CD4-positive, alpha-beta T cell treated with Interferon gamma for 1 hour (primary cell): ENCODE measurements around the gene TMEM185B.

Experiments used
- DNase-seq: peaks from one replicate; pipeline ENCODE4 v3.0.0-alpha.2; 2020

Gene TMEM185B

DNA sequence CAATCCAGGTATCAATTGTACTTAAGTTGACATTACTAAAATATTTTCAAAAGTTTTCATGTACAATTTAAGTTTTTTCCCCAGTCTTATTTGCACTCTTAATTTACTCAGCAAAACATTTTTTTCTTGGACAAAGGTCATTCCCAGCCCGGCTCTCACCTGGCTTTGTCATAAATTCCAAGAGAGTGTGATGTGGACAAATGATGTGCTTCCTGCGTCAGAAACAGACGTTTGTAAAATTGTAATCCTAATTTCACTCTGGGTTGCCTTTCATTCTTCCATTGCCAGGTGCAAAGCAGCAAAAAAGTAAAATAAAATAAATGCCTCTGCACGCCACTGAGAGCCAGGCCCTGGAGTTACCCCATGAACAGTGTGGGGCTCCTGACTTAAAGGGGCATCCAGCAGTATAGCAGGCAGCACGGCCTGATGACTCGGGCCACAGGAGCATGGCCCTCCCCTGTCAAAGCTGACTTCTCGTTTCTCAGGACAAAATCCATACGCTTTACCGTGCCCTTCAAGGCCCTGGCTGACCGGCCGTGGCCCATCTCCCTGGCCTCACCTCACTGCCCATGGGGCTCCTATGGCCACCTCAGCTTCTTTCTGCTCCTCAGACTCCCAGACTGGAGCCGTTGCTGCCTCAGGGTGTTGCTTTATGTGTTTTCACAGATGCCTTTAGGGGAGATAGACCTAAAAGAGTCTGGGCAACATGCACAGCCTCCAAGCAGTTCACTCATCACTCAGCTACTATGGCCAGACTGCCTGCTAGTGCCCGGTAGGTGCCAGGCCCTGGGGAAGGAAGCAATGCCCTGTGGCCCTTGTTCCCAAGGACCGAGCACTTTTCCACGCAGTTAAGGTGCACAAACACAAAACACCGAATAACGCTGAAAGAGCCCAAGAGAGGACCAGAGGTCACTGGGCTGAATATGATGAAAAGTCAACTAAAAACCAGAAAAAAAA is 7.6 kb upstream of the TMEM185B start:
- no peak for DNase-seq

DNA sequence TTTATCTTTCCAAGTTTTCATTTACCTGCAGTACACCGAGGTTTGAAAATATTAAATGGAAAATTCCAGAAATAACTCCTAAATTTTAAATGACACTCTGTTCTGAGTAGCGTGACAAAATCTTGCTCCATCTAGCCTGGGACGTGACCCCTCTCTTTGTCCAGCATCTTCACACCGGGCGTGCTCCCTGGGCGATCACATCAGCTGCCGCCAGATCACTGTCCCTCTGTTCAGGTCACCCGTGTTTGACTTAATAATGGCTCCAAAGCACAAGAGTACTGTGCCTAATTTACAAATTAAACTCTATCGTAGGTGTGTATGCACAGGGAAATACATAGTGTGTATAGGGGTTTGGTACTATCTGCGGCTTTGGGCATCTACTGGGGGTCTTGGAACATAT is 6.1 kb upstream of the TMEM185B start:
- DNase-seq = no peak

DNA sequence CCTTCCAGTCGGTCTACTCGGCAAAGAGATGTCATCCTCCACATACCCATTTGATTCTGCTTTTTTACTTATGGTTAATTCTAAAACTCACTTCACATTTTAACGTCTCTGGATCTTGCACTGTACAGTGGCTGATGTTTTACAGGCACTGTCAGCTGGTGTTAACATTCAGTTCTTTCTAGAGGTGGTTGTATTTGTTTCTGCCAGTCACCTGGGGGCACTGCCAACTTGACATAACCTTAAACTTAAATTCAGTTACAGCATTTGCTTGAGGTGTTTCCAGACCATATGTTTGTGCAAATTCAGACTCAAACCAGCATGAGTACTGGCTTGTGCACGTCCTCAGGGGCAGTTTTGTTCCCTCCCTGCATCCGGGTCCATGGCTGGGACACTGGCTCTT is 5.3 kb upstream of the TMEM185B start:
- DNase-seq = no peak

DNA sequence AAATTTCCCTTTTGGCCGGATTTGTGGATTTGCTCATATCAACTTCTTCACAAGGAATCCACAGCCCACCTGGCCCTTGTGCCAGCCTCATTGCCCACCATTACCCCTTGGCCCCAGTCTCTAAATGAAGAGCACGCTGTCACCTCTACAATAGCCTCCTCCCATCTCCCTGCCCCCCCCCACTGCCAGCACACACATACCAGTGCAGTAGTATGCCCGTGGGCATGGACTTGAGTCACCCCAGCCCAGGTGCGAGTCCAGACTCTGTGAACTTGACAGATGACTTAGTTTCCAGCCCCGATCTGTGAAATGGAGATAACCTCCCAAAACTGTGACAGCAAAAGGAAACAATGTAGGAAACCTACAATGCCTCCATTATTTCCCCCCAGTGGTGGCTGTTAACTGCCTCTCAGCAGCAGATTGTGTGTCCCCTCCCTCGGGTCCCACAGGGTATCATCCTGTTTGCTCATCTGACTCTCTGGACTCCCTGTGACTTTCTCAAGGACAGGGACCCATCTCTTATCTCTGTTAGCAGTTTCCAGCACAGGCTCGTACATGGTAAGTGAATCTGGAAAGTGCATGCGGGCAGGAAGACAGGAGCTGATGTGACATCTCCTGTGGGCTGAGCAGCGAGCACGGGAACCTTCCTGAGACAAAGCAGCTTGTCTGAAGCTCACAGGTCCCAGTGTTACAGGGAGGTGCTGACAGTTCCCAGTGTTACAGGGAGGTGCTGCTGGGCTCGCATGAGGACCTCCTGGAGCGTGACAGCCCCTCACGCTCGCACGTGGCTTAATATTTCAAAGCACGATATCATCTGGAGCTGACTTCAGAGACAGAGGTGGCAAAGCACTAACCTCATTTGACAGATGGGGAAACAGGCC is 4.2 kb upstream of the TMEM185B start:
- no peak for DNase-seq

DNA sequence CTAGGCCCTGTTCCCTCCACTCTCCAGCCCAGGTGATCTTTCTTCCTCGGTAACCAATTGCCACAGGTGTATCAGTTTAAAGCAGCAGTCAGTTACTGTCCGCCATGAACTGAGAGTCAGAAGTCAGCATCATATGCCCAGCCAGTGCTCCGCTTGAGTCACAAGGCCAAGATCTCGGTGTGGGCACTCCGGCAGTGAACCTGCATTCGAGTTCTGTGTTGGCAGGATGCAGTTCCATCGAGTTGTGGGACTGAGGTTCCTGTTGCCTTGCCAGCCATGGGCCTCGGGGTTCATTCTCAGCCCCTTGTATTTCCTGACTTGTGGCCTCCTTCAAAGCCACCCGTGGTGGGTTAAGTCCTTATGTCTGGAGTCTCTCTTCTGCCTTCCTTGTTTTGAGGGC is 3.1 kb upstream of the TMEM185B start:
- DNase-seq = no peak

DNA sequence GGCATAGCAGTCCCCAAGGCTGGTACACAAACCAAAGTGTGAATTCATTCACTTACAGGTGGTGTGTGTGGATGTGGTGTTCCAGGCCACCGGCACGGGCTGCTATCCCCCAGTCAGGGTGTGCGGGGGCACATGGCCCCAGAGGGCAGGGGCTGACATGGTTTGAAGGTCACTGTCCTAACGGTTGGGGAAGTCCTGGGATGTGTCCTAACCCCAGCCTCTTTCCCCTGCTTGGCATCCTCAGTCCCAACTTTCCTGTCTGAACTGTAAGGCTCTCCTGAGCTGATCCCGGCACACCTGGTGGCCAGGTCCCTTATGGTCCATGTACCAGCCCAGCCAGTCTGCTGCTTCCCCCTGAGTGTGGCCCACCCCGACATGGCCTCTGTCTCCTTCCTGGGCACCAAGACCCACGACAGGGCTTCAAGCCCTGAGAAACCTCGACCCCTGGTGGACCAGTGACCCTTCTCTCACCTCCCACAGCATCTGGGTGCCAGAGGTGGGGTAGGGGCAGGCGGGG is 2.4 kb upstream of the TMEM185B start:
- no peak for DNase-seq

DNA sequence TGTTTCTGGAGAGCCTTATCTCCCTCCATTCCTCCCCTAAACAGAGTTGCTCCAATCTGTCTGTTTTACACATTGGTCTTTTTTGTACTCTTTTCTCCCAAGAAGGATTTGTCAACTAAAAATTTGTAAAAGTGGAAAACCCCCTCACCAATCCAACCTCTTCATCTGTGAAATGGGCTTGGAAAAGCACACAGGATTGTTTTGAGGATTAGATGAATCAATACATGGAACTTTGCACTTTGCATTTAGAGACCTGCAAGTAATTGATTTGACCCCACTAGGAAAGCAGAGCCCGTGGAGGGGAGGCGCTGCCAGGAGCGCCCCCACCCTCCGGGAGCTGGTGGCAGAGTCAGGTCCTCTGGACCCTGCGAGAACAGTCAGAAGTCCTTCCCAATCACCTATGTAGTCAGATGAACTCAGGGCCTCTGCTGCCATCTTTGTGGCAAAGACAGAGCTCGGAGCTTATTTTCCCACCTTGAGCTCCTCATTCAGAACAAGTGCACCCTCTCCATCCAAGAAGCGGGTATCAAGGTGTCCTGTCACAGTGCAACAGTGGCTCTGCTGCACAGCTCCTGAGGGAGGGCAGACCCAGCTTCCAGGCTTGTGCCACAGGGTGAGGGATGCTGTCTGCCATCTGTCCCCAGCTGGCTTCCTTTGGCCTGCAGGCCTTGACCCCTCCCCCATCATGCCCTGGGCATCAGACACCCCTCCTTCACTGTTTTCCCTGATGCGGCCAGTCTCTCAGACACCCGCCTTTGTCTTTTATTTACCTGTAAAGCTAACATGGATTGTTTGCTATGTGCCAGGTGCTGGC is 1.7 kb upstream of the TMEM185B start:
- DNase-seq = no peak

DNA sequence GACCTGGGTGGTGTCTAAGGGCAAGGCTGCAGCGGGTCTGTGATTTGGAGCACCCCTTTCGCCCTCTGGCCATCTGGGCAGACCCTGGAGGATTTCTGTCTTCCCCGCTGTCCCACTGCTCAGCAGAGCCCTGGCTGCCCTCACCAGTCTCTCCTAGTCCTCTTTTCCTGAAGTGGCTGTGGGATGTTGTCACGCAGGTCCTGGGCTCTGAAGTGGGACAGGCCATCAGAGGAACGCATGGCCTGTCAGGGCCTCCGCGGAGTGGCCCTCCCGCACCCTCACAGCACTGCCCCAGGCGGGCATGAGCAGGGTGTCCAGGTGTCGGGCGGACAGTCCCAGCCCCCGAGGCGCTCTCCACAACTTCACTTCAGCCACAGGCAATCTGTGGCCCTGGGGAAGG is 1.1 kb upstream of the TMEM185B start:
- DNase-seq = no peak

DNA sequence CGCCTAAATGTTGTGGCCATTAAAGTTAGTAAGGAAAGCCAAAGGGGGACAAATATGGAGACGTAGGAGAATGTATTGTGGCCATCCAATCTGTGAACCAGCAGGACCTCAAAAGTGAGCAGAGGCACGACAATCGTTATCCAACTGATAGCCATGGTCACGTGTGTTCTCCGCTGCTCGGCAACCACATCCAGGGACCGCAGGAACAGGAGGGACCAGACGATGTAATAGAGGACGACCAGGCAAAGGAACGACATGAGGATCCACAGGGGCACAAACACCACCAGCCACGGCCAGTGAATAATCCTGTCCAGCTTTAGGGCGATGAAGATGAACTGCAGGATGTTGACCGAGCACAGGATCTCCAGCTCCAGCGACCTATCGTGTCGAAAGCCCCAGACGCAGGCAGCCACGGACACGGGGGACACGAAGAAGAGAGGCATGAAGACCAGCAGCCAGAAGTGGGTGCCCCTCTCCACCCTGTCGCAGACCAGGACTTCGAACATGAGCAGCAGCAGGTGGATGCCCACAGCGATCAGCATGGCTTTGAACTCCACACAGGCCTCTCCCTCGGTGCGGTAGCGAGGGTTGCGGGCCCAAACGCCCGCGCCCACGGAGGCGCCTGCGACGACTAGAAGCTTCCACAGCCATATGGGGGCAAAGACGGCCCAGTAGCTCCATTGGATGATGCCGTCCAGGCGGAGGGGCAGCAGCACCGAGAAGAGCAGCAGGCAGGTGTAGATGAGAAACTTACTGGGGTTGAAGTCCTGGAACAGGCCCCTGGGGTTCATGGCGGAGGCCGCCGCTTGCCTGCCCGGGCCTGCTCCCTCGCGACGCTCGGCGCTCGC is 790 bp downstream of the TMEM185B start:
- no peak for DNase-seq

DNA sequence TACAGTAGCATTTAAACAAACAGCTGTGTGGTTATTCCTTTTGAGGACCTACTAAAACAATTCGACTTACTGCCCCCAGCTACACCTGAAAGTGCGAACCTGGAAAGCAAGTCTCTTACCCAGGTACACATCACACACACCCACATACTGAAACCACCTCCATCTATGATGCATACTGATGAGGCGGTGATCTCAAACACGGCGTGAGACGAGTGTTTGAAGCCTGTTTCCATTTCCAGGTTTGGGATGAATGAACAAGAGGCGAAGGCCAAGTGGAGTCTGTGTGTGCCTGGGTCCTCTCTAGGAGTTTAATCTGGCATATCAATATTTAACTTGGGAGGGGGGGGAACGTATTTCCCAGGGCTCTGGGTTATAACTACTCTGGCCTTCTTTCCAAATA is 1.6 kb downstream of the TMEM185B start:
- DNase-seq = no peak

DNA sequence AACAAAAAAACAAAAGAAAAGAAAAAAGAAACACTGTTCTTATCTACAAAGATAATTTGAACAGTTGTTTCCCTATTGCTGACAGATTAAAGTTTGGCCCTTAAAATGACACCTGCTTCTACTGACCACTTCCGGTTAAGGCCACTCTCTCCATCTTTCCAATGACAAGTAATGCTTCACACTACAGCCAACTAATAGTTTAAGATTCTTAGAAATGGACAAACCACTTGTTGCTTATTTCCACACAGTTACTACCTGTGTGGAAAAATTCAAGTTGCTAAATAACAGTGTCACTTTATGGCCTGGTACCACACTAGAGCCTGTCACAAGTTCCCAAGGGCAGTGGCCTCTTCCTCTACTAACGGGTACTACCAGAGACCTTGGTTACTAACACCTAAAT is 2.4 kb downstream of the TMEM185B start:
- no peak for DNase-seq

DNA sequence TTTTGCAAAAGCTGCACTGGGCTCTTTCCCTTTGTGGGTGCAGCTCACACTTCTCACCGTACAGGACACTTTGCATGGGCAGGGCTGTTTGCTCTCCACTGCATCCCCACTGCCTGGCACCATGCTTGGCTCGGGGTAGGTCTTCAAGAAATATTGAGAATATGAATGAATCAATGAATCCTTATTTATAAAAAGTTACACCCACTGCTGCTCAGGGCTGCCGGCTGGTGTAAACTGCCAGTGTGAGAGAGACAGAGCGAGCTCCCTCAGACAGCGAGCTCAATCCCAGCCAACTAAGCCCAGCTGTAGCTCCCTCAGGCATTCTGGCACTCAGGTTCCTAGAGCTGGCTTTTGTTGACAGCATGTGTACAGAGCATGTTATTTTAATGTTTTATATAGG is 3.4 kb downstream of the TMEM185B start:
- DNase-seq = no peak

DNA sequence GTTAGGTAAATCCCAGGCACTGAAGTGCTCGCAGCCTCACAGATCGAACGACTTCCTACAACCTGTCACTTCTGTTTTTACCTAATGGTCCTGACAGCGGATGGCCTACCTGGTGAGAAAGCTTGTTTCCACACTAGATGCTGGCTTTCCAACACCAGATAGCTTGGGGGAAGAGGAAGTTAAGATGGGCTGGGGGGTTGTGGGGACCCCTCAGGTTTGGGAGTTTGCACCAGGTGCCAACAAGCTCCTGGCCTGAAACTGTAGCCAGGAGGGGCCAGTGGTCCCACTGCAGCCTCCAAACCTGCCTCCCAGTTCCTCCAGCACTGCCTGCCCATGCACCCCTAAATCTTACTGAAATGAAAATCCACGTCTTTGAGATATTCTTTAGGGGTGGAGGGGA is 3.9 kb downstream of the TMEM185B start:
- DNase-seq = no peak

DNA sequence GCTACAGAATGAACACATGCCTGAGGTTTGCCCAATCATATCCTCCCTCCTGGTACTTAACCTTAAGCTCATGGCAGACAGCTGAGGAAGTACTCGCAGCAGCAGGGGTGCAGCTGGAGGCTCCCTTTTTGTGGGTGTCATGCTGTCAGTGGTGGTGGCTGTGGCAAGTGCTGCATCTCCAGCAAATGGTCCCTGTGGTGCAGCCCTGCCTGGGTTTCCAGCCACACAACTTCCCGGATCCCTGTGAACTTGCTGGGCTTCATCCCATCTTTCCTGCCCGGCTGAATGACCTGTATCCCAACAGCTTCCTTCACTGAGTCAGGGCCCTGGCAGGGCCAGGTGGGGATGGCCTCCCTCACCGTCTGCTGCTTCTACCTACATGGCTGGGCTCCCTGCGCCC is 5.0 kb downstream of the TMEM185B start:
- no peak for DNase-seq

DNA sequence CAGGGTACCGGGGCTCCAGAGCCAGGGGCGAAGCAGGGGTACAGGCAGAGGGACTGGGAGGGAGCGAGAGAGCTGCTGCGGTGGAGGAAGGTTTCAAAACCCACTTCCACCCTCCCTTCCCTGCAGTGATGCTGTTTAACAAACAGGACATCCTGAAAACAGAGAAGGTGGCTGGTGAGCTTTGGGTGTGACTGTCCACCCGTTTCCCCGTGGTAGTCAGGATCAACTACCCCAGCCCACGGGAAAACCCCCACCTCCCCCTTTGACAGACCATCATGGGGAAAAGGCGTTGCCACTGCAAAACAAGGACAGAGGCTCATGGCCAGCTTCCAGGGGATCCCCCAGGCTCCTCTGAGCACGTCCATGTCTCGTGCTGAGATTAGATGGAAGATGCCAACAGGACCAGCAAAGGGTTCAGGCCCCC is 12.9 kb downstream of the TMEM185B start:
- DNase-seq = peak; percentile 19

DNA sequence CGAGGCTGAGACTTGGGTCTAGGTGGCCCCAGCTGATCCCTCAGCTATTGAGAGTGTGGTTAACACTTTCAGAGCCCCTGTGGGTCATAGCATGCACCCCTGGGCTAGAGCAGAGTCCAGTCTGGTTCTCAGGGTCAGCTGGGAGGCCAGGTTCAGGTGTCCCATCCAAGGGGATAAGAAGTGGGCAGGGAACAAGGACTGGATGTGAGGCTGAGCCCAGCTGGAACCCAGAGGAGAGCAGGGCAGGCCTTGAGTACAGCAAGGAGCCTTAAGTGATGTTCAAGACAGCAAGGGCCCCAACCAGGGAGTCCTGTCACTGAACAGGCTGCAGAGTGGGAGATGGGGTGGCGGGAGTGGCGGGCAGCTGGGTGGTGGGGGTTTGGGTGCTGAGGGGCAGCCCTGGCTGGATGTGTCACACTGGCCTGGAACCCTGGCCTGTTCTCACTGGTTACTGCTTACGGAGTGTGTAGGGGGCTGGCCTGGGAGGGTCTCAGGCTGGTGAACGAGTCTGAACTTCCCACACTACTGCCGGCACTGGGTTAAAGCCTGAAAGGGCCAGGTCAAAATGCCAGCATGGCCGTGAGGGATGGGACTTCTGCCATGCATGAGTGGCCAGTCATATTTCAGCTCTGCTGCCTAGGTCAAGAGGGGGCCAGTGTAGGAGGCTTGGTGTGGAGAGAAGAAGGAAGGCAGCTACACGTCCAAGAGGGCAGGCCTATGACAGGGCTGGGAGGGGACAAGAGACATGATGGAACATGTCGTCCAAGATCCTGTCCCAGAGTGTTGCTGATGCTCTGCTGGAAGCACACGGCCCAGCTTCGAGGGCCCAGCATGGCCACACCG is 13.6 kb downstream of the TMEM185B start:
- DNase-seq = no peak

DNA sequence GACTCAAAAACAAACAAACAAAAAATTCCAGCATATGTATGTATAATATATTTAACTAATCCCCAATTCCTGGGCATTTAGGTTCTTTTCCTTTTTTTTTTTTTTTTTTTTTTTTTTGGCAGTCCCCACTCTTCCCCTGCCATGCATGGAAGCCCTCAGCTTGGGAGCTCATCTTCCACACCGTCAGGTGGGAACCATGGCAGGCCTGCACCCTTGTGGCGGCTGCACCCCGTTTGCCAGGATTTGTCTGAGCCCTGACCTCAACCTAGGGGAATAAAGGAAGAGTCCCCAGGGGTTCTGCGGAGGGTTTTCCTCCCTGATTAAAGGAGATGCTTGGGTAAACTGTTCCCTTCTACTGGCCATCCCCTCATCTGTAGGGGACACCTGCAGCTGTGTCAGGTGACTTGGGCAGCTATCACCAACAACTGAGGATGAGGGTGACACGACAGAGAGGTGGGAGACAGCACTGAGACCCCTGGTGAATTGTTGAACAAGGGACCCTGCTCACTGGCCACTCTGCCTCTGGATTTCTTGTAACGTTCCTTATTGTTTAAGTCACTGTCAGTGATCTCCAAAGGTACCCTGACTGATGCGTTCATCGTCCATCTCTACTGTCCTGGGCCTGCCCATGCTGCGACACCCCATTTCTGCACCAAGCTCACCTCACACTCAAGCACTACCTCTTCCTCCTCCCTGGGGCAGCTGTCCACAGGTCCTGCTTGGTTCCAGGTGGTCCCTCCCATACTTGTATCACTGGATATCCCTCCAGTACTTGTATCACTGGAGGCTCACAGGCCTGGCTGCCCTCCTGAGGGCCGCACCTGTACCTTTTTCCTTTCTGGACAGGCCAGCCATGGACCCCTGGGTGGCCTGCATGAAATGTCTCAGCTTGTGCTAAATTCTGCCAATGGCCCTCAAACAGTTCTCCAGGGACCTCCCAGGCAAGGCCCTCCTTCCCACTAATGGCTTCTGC is 14.5 kb downstream of the TMEM185B start:
- DNase-seq = no peak

DNA sequence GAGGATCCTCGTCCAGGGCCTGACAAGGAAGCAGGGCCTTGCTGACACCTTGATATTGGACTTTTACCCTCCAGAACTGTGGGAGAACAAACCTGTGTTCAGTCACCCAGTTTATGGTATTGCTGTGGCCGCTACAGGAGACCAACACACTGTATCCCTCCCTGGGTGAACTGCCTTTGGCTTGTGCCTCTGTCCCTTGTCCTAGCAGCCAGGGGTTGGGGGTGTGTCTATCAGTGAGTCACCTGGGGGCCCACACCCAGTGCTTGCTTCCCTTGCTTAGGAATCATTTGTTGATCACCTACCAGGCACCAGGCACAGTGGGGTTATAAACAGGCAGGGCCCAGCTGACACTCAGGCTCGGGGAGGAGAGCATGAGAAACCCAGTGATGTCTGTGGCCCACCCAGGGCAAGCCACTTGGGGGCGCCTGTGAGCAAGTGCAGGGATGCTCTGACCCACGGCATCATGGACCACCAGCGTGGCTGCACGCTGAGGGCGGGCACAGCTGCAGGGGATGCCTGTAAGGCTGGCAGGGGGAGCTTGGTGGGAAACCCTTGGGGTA is 17.1 kb downstream of the TMEM185B start:
- no peak for DNase-seq
